Mesenteric fat pad (tissue), 1 donor: ENCODE measurements around the gene TBC1D16. TPM values are rescaled to one million over a fixed set of nuclear protein-coding genes. Genes with fewer than 3 reads are reported as not detected.
"Not testable (repeated sequence)": the region's sequence is repeated elsewhere in the genome, so short reads cannot be mapped to it uniquely, and the experiment has no call there.

Experiments used
- DNase-seq: peaks from one replicate; pipeline ENCODE4 v3.0.0-alpha.2; 2020; ENCODE audit warnings: low spot score
- total RNA-seq: library from RNA; stranded (reverse); fragmentation: NEBNext Ultra II Directional; extraction: Animal tissue kit (Norgen Biotek cat#: 25700); gene quantifications from one replicate; pipeline ENCODE4 v1.2.1, GENCODE V29; 2021
- donor health status: DM: yes; HTN: yes; CAD: no.

Gene TBC1D16
- total RNA-seq, 1 donor from 2014 or later = 111 TPM

- peak; percentile 82 for DNase-seq
Observed at GRCh38 chr17:79977161-79977631, 58.5 kb downstream of the TBC1D16 start.

GRCh38 chr17:79976451-79976850 is 59.2 kb downstream of the TBC1D16 start:
- peak; percentile 55 for DNase-seq

- peak; percentile 80 for DNase-seq
Observed at GRCh38 chr17:79975498-79976134, 60.1 kb downstream of the TBC1D16 start.

GRCh38 chr17:79974566-79975497 is 60.8 kb downstream of the TBC1D16 start:
- peak; percentile 76 for DNase-seq

GRCh38 chr17:79971651-79972050 is 64.0 kb downstream of the TBC1D16 start:
- DNase-seq = peak; percentile 43

GRCh38 chr17:79970576-79971068 is 65.0 kb downstream of the TBC1D16 start:
- peak; percentile 59 for DNase-seq

DNA sequence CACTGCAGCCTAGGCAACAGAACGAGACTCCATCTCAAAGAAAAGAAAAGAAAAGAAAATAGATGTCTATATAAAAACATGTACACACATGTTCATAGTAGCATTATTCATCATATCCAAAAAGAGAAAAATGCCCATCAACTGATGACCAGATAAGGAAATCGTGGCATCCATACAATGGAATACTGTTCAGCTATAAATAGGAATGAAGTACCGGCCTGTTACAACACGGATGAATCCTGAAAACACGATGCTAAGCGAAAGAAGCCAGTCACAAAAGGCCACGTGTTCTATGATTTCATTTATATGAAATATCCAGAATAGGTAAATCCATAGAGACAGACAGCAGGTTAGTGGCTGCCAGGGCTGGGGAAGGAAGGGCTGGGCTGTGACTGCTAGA is 65.8 kb downstream of the TBC1D16 start:
- DNase-seq = no peak

- peak; percentile 65 for DNase-seq
Observed at GRCh38 chr17:79968116-79968515, 67.6 kb downstream of the TBC1D16 start.

DNA sequence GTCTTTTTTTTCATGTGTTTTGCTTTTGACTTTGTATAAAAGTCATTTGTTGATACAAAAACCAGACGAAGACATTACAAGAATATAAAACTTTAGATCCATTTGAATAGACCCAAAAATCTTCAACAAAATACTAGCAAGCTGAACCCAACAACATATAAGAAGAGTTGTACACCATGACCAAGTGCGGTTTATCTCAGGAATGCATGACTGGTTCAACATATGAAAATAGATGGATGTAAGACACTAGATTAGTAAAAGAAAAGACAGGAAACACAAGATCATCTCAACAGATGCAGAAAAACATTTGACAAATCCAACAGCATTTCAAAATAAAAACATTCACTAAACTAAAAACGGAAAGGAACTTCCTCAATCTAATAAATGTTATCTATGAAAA is 69.0 kb downstream of the TBC1D16 start:
- DNase-seq = no peak

DNA sequence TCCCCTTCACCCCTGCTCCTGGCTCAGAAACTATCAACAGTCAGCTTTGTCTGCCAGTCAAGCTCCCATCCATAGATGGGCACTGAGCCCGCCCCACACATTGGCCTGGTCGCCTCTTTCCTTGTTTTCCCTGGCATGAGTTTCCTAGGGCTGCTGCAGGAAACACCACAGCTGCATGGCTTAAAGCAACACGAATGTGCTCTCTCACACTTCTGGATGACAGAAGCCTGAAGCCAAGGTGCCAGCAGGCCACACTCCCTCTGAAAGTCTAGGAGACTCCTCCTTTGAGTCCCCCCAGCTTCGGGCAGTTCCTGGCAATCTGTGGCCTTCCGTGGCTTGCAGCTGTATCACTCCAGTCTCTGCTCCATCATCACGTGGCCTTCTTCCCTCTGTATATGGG is 69.9 kb downstream of the TBC1D16 start:
- peak; percentile 28 for DNase-seq

GRCh38 chr17:79962467-79962866 is 73.2 kb downstream of the TBC1D16 start:
- peak; percentile 68 for DNase-seq

GRCh38 chr17:79961567-79961966 is 74.1 kb downstream of the TBC1D16 start:
- DNase-seq = not testable (repeated sequence)

DNA sequence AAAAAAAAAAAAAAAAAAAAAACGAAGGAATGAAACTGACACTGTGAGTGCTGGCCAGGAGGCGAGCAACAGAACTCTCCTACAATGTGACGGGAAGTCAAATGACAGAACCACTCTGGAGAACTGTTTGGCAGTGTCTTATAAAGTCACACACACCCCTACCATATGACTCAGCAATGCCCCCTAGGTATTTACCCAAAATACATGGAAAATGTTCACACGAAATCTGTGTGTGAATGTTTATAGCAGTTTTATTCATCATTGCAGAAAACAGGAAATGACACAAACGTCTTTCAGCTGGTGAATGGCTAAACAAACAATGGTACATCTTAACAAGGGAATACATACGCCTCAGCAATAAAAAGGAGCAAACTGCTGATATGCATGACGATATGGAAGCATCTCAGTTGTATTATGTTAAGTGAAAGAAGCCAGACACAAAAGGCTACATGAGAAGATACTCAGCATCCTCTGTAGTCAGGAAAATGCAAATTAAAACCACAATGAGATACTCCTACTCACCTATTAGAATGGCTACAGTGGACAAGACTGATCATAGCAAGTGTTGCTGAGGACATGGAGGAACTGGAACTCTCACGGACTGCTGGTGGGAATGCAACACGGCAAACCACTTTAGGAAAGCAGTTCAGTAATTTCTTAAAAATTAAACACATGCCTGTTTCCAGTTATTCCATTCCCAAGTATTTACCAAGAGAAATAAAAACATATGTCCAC is 74.7 kb downstream of the TBC1D16 start:
- no peak for DNase-seq

DNA sequence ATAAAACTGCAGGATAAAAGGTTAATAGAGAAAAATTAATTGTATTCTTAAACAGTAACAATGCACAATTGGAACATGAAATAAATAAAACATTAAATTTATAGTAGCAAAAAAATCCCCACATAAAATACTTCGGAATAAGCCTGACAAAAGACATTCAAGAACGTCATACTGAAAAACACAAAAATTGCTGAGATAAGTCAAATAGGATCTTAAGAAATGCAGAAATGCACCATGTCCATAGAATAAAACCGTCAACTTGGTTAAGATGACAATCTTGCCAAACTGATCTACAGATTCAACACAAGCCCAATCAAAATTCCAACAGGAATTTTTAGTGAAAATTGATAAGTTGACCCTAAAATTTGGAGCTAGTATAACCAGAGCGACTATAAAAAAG is 76.6 kb downstream of the TBC1D16 start:
- DNase-seq = no peak

- DNase-seq = peak; percentile 47
Observed at GRCh38 chr17:79956853-79957252, 78.8 kb downstream of the TBC1D16 start.

- peak; percentile 59 for DNase-seq
Observed at GRCh38 chr17:79956441-79956735, 79.3 kb downstream of the TBC1D16 start.

- DNase-seq = peak; percentile 73
Observed at GRCh38 chr17:79955691-79956440, 79.8 kb downstream of the TBC1D16 start.

DNA sequence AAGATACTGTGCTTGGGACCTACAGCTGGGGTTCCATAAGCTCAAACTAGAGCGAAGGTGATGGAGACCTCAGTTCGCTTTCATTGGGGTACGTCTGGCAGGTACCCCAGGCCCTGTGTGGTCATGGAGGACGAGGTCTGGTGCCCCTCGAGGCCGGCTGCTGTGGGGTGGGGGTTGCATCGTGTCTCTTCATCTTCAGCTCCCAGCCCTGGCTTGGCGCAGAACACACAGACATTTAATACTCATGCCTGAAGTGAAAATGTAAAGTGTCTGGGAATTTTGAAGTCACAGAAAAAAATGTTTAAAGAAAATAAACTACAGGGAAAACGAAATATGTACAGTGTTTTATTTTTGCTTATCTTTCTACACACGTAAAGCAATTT is 80.5 kb downstream of the TBC1D16 start:
- DNase-seq = peak; percentile 57

- peak; percentile 77 for DNase-seq
Observed at GRCh38 chr17:79954281-79955166, 81.1 kb downstream of the TBC1D16 start.

GRCh38 chr17:79953335-79953734 is 82.3 kb downstream of the TBC1D16 start:
- DNase-seq = no peak
